Brain microvascular endothelial cell (primary cell): ENCODE data around the gene DPYD.

Experiments
- DNase-seq: peaks from one replicate; pipeline ENCODE4 v3.0.0-alpha.2; 2020
- H3K27ac ChIP-seq: fragments of 250-450 bp; sonication (Bioruptor Pico); 2 replicates; pipeline ENCODE4 v1.5.1; 2020; ENCODE audit warnings: mild to moderate bottlenecking, moderate library complexity
- H3K27me3 ChIP-seq: fragments of 250-450 bp; sonication (Bioruptor Pico); replicated peaks from 2 replicates; pipeline ENCODE4 v1.5.1; 2020; ENCODE audit warnings: mild to moderate bottlenecking
- H3K36me3 ChIP-seq: fragments of 250-450 bp; sonication (Bioruptor Pico); replicated peaks from 2 replicates; pipeline ENCODE4 v1.5.1; 2020; ENCODE audit warnings: mild to moderate bottlenecking
- H3K4me3 ChIP-seq: 2 replicates; pipeline ENCODE4 v1.5.1; 2011; ENCODE audit warnings: low read depth, mild to moderate bottlenecking, control low read depth, low read length, moderate library complexity
- CTCF ChIP-seq: IDR thresholded peaks from 2 replicates; pipeline ENCODE4 v1.5.1; 2011; ENCODE audit warnings: low read depth, mild to moderate bottlenecking, moderate library complexity, low read length, control low read depth, inconsistent platforms; ENCODE audit errors: missing control alignments
- in situ Hi-C: cut with HindIII; loops from 2 replicates; pipeline ENCODE4 v1.10.0; 2017; ENCODE audit warnings: low sequenced_read_pairs, low pct_ligation_motif_present

Gene DPYD

GRCh38 chr1:97781762-97782337 is 139.0 kb downstream of the DPYD start:
- no peak for DNase-seq
- Histone ChIP-seq H3K27me3 (no peaks in the 10 kb centered on the region), H3K4me3 (no peak overlapping the region), H3K27ac (no peak overlapping the region), H3K36me3 (no peaks in the 10 kb centered on the region)
- in situ Hi-C loops = no loop called here
- TF ChIP-seq CTCF = no peak

DNA sequence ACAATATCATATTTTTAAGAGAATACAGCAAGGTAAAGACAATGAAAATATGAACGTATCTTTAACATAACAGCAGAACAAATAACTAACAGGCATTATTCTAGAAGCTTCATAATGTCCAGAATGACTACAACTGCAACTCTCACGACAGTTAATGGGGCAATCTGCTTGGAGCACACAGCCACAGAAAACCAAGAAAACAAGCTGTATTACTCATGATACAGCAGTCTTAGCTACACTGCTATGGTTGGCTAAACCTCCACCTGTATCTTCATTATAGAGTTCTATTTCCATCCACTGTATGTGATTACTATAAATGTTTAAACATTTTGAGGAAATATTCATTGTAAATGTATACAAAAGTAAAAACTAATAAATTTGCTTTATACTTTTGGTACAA is 139.9 kb downstream of the DPYD start:
- Histone ChIP-seq H3K4me3 (no peak overlapping the region), H3K36me3 (no peaks in the 10 kb centered on the region), H3K27ac (no peak overlapping the region), H3K27me3 (no peaks in the 10 kb centered on the region)
- DNase-seq = no peak
- in situ Hi-C loops = no loop called here
- no peak for TF ChIP-seq CTCF

- DNase-seq = no peak
- no peaks in the 10 kb centered on the region for H3K36me3 ChIP-seq
- TF ChIP-seq CTCF = no peak
- no peak overlapping the region for H3K4me3 ChIP-seq
- in situ Hi-C loops = no loop called here
- no peaks in the 10 kb centered on the region for H3K27me3 ChIP-seq
- no peak overlapping the region for H3K27ac ChIP-seq
Measured at GRCh38 chr1:97778718-97779117, 142.1 kb downstream of the DPYD start.

DNA sequence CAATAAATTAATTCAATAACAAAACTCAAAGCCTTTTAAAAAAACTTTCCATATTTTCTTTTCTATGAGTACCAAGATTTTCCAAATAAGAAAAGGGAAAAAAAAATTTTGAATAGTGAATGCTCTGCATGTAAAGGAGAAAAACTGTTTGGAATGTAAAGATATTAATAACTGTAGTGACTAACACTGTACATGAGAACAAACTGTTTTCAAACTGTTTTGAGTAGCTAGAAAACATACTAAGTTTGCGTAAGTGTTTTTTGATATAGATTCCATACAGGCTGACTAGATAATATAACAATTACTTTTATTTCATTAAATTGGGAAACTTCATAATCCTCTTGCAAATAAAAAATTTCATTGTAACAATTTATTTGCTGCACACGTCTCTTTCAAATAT is 150.5 kb downstream of the DPYD start:
- in situ Hi-C loops = no loop called here
- H3K27me3 ChIP-seq = no peaks in the 10 kb centered on the region
- no peak for TF ChIP-seq CTCF
- no peaks in the 10 kb centered on the region for H3K36me3 ChIP-seq
- no peak for DNase-seq
- no peak overlapping the region for H3K4me3 ChIP-seq
- H3K27ac ChIP-seq = no peak overlapping the region

GRCh38 chr1:97767381-97767780 is 153.5 kb downstream of the DPYD start:
- no peak overlapping the region for H3K4me3 ChIP-seq

More at GRCh38 chr1:97767381-97767780, 153.5 kb downstream of the DPYD start:
- in situ Hi-C loops = no loop called here
- TF ChIP-seq CTCF = no peak
- Histone ChIP-seq H3K36me3 (no peaks in the 10 kb centered on the region), H3K27me3 (no peaks in the 10 kb centered on the region), H3K27ac (no peak overlapping the region)
- no peak for DNase-seq
